Osteoblast (primary cell): ENCODE data around the gene MACO1. TPM values are rescaled to one million over a fixed set of nuclear protein-coding genes. Genes with fewer than 3 reads are reported as not detected.

Experiments
- DNase-seq: peaks from one replicate; pipeline ENCODE4 v3.0.0; 2011; ENCODE audit warnings: low spot score, mixed read lengths; ENCODE audit not compliant: insufficient read length; ENCODE audit errors: missing footprints
- H2AFZ ChIP-seq: 2 replicates; pipeline ENCODE4 v1.6.0; 2011; ENCODE audit warnings: mild to moderate bottlenecking, low read length
- H3K27ac ChIP-seq: 2 replicates; pipeline ENCODE4 v1.5.1; 2011; ENCODE audit warnings: mild to moderate bottlenecking, low read depth, low read length, moderate library complexity
- H3K27me3 ChIP-seq: 2 replicates; pipeline ENCODE4 v1.6.0; 2012; ENCODE audit warnings: mild to moderate bottlenecking, control low read depth, inconsistent platforms, low read length, moderate library complexity; ENCODE audit not compliant: insufficient read depth
- H3K36me3 ChIP-seq: 2 replicates; pipeline ENCODE4 v1.5.1; 2011; ENCODE audit warnings: mild to moderate bottlenecking, low read length, control low read depth, moderate library complexity; ENCODE audit not compliant: insufficient read depth
- H3K4me1 ChIP-seq: 2 replicates; pipeline ENCODE4 v1.5.1; 2011; ENCODE audit warnings: mild to moderate bottlenecking, low read length, control low read depth, moderate library complexity; ENCODE audit not compliant: insufficient read depth
- H3K4me2 ChIP-seq: 2 replicates; pipeline ENCODE4 v1.6.0; 2011; ENCODE audit warnings: mild to moderate bottlenecking, low read length; ENCODE audit not compliant: insufficient read depth
- H3K4me3 ChIP-seq: fragments of 200-600 bp; sonication (generic); 3 replicates; pipeline ENCODE4 v1.5.1; 2012; ENCODE audit warnings: mild to moderate bottlenecking, low read length, inconsistent platforms; ENCODE audit not compliant: insufficient read depth
- H3K79me2 ChIP-seq: 2 replicates; pipeline ENCODE4 v1.6.0; 2012; ENCODE audit warnings: mild to moderate bottlenecking, low read length, control low read depth, inconsistent platforms; ENCODE audit not compliant: insufficient read depth
- H3K9me3 ChIP-seq: 2 replicates; pipeline ENCODE4 v1.5.1; 2011; ENCODE audit warnings: low read depth, low read length, control low read depth
- H4K20me1 ChIP-seq: 2 replicates; pipeline ENCODE4 v1.6.0; 2012; ENCODE audit warnings: mild to moderate bottlenecking, low read length, control low read depth; ENCODE audit not compliant: insufficient read depth
- CTCF ChIP-seq: IDR thresholded peaks from 2 replicates; pipeline ENCODE4 v1.5.1; 2011; ENCODE audit warnings: mild to moderate bottlenecking, low read depth, low read length, moderate library complexity; ENCODE audit errors: extremely low read depth
- total RNA-seq: library from RNA; depleted of rRNA; stranded (reverse); fragments of >200 nt; gene quantifications from 2 replicates; pipeline ENCODE4 v1.2.3, GENCODE V29; 2012

MACO1 gene
- total RNA-seq, 1 donor: 35.5 TPM

- no peak overlapping the region for H3K4me3 ChIP-seq
- no peak overlapping the region for H3K27ac ChIP-seq
- no peak for TF ChIP-seq CTCF
- H3K27me3 ChIP-seq: no peaks in the 10 kb centered on the region
- H2AFZ ChIP-seq: no peak overlapping the region
- no peaks in the 10 kb centered on the region for H3K9me3 ChIP-seq
- H3K4me1 ChIP-seq: peaks cover 25% of the 10 kb centered on the region
- peaks cover 68% of the 10 kb centered on the region for H3K79me2 ChIP-seq
- H3K4me2 ChIP-seq: no peak overlapping the region
- H3K36me3 ChIP-seq: no peaks in the 10 kb centered on the region
- no peak for DNase-seq
- H4K20me1 ChIP-seq: peaks cover 57% of the 10 kb centered on the region
Measured at GRCh38 chr1:25548601-25549000, 117.9 kb downstream of the MACO1 start.

- TF ChIP-seq CTCF: no peak
- Histone ChIP-seq H4K20me1 (peaks cover 65% of the 10 kb centered on the region), H3K79me2 (peaks cover 66% of the 10 kb centered on the region), H3K4me2 (peak overlapping the region; percentile 32), H3K4me3 (no peak overlapping the region), H2AFZ (no peak overlapping the region), H3K27me3 (no peaks in the 10 kb centered on the region), H3K4me1 (peaks cover 21% of the 10 kb centered on the region), H3K36me3 (peaks cover under 1% of the 10 kb centered on the region), H3K27ac (peak overlapping the region; percentile 7), H3K9me3 (no peaks in the 10 kb centered on the region)
- peak; percentile 94 for DNase-seq
Measured at GRCh38 chr1:25549273-25550154, 118.8 kb downstream of the MACO1 start.

Other genes starting within 250 kb of the MACO1 start
- 39.4 and 41.5 TPM in 2 replicates for gene SYF2, start 198.4 kb upstream of the MACO1 start, total RNA-seq
- gene RSRP1, start 183.4 kb upstream of the MACO1 start, total RNA-seq: 102 and 103 TPM in 2 replicates
- gene RHD, start 158.4 kb upstream of the MACO1 start, total RNA-seq: not detected in 2 replicates
- gene TMEM50A, start 92.6 kb upstream of the MACO1 start, total RNA-seq: 153 and 165 TPM in 2 replicates
- gene RHCE, start 10.1 kb upstream of the MACO1 start, total RNA-seq: 0.72 and 0.88 TPM in 2 replicates
- gene LDLRAP1, start 112.7 kb downstream of the MACO1 start, total RNA-seq: 18.5 and 22.1 TPM in 2 replicates
- 16.3 and 28.0 TPM in 2 replicates for gene MAN1C1, start 185.9 kb downstream of the MACO1 start, total RNA-seq